ENCODE results near the gene STAU1.

GRCh38 chr20:49091762-49092161, 96.4 kb downstream of the STAU1 start:
- no peak for TF ChIP-seq TAF1 (IDR thresholded peaks at IDR 0.05; ENCODE audit: low read depth, low read length)
- no peak for TF ChIP-seq POLR2A (IDR thresholded peaks at IDR 0.05; ENCODE audit: low read depth, low read length)

Data from GM12891 (cell line).